HG03571 (cell line): ENCODE data around the gene TCF19.
"Not testable (repeated sequence)": the region's sequence is repeated elsewhere in the genome, so short reads cannot be mapped to it uniquely, and the experiment has no call there.

Source experiments
- ATAC-seq: cut with Tn5 transposase; IDR thresholded peaks from one replicate; pipeline ENCODE4 v1.9.1; 2021; ENCODE audit not compliant: unreplicated experiment

TCF19 gene

DNA sequence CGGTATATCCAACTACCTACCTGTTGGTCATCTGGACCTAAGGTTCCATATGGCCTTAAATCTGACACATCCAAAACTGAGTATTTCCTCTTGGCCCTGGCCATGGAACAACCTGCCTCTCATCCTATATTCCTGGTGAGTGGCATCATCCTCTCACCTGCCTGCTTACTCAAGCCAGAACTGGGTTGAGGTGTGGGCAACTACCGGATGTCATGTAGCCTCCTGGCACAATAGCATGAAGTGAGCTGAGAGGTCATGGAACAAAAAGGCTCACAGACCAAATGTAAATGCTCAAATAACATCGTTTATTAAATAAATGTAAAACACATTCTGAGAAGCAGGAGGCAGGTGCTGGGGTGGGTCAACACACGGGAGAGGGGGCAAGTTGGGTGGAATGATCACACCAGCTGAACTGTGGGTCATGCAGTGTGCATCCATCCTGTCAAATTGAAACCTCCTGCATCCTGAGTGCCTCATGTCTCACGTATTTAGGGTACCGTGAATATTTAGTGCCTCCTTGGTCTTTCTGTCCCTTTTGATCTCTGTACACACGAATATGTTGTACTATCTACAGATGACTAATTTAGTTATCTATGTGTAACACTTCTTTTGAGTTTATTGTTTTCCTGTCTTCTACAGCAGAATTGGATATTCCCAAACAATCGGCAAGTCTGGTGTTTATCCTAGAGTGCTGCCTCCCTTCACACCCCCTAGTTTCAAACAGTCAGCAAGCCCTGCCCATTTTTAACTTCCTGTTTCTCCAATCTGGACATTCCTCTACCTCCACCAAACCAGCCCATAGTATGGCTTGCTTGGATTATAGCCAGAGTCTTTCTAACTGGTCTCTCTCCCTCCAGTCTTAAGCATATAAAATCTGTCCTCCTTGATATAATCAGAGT, 20.0 kb downstream of the TCF19 start:
- ATAC-seq: no peak

DNA sequence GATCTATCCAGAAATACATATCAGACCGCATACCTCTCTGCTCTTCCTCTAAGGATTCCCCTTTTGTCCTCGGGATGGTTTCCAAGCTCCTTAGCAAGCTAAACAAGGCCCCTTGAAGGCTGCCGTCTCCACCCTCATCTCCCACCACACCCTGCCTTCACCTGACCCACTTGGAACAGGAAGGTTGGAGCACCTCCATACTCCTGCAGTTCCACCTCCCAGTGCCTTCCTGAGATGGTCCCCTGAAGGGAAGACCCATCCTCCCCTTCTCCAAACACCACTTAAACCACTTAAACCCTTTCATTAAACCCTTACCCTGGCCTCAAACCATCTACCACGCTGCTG, 20.6 kb downstream of the TCF19 start:
- ATAC-seq: no peak

GRCh38 chr6:31179896-31180295, 21.5 kb downstream of the TCF19 start:
- no peak for ATAC-seq

- no peak for ATAC-seq
Observed at GRCh38 chr6:31180500-31180899, 22.1 kb downstream of the TCF19 start.

- not testable (repeated sequence) for ATAC-seq
Observed at GRCh38 chr6:31183287-31183686, 24.9 kb downstream of the TCF19 start.

- ATAC-seq: not testable (repeated sequence)
Observed at GRCh38 chr6:31183859-31184258, 25.5 kb downstream of the TCF19 start.

GRCh38 chr6:31185695-31186051, 27.3 kb downstream of the TCF19 start:
- ATAC-seq: not testable (repeated sequence)

DNA sequence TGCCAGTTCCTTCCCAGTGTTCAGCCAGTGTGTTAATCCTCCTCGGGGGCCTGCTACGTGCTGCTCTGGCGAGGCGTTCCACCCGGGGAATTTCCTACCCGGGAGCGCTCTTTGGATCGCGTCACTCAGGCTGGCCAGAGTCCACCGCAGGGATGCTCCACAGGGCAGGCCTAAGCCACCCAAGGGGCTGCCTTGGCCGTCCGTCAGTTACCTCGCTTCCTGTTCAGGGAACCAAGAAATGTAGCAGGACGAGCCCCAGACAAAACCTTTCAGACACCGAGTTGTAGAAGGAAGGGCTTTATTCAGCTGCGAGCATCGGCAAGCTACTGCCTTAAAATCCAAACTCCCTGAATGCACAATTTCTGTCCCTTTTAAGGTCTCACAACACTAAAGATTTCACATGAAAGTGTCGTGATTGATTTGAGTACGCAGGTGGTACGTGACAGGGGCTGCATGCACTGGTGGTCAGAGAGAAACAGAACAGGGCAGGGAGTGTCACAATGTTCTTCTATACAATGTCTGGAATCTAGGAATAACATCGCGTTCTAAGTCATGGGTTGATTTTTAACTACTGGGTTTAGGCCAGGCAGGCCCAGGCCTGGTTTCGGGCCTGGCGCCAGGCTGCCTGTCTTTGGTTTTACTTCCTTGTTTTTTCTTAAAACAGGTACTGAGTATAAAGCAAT, 27.8 kb downstream of the TCF19 start:
- ATAC-seq: no peak

DNA sequence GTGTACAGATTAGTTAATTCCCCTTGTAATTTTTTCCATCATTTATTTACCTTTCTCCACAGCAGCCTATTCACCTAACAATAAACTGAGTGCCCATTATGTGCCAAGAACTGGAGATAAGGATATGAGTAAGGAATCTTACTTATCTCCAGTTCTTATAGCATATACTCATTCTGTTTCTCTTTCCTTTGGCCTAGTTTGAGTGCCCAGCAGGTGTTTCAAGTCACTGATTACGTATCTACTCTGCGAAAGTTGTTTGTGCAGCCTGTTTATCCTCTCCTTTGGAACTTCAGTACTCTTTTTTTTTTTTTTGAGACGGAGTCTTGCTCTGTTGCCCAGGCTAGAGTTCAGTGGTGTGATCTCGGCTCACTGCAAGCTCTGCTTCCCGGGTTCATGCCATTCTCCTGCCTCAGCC, 29.4 kb downstream of the TCF19 start:
- ATAC-seq: no peak

GRCh38 chr6:31189223-31189622, 30.8 kb downstream of the TCF19 start:
- not testable (repeated sequence) for ATAC-seq

- ATAC-seq: no peak
Observed at GRCh38 chr6:31190488-31190887, 32.1 kb downstream of the TCF19 start.

DNA sequence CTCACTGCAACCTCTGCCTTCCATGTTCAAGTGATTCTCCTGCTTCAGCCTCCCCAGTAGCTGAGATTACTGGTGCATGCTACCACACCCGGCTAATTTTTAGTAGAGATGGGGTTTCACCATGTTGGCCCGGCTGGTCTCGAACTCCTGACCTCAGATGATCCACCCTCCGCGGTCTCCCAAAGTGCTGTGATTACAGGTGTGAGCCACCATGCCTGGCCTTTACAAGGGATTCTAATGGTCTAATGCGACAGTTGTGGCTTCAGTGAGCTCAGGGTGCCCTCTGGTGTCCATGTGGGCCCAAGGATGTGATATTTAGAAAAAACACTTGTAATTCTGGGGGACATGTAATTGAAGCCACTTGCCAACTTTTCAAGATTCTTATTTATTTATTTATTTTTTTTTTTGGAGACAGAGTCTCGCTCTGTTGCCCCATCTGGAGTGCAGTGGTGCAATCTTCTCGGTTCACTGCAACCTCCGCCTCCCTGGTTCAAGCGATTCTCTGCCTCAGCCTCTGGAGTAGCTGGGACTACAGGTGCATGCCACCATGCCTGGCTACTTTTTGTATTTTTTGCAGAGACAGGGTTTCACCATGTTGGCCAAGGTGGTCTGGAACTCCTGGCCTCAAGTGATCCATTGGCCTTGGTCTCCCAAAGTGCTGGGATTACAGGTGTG, 34.2 kb downstream of the TCF19 start:
- ATAC-seq: not testable (repeated sequence)

DNA sequence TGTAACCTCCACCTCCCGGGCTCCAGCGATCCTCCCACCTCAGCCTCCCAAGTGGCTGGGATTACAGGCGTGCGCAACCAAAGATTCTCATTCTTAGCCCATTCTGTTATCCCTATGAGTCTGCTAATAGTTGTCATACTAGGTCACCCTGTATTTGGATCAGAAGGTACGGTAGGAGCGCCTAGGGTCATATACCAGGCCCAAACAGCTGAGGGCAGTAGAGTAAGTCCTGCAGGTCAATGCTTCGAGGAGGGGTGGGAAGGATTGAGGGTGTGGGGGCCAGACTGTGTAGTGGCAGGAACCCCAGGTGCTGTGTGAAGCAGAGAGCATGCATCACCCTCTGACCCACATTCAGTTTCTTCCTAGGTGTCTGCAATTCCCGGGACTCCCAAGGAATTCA, 34.8 kb downstream of the TCF19 start:
- ATAC-seq: no peak

DNA sequence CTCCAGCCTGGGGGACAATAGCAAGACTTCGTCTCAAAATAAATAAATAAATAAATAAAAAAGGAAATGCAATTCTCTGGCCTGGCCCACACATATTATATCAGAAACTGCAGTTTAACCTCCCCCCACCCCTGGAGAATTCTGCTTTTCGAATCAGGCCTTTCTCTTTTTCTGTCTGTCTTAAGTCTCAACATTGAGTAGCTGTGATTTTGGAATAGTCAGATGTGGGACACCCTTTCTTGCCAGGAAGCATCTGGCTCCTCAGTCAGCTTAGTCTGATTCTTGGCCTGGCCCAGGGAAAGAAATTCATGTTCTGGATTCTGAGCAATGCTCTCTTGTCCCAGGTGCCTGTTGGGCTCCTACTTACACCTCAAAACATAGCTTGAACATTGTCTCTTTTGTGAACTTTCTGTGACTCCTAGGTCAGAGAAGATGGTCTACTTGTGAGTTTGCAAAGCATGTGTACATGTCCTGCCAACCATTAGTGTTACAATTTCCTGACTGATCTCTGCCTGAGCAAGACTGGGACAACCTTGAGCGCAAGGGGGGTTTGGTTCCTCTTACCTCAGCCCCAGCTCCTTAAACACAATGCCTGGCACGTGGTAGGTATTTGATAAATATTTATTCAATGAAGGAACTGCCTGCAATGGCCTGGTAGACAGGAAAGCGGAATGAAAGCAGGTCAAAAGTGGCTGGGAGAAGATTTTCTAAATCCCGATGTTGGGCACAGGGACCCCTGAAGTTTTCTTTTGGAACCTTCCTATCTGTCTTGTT, 35.9 kb downstream of the TCF19 start:
- ATAC-seq: no peak

GRCh38 chr6:31195308-31195979, 37.1 kb downstream of the TCF19 start:
- ATAC-seq: not testable (repeated sequence)

DNA sequence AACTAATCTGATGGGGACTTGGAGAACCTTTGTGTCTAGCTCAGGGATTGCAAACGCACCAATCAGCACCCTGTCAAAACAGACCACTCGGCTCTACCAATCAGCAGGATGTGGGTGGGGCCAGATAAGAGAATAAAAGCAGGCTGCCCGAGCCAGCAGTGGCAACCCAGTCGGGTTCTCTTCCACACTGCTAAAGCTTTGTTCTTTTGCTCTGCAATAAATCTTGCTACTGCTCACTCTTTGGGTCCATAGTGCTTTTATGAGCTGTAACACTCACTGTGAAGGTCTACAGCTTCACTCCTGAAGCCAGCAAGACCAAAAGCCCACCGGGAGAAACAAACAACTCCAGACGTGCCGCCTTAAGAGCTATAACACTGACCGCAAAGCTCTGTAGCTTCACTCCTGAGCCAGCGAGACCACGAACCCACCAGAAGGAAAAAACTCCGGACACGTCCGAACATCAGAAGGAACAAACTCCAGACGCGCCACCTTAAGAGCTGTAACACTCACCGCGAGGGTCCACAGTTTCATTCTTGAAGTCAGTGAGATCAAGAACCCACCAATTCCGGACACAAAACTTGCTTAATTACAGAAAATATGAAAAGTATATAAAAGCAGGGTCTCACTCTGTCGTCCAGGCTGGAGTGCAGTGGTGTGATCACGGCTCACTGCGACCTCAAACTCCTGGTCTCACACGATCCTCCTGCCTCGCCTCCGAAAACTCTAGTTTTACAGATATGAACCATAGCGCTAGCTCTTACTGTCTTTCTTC, 38.0 kb downstream of the TCF19 start:
- not testable (repeated sequence) for ATAC-seq

- peak; percentile 53 for ATAC-seq
Observed at GRCh38 chr6:31197559-31198305, 39.3 kb downstream of the TCF19 start.

DNA sequence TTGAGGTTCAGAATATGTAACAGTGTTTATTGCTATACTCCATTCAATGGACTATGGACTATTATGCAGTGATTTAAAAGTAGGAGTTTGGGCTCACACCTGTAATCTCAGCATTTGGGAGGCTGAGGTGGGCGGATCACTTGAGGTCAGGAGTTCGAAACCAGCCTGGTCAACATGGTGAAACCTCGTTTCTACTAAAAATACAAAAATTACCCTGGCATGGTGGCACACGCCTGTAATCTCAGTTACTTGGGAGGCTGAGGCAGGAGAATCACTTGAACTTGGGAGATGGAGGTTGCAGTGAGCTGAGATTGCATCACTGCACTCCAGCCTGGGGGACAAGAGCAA, 40.7 kb downstream of the TCF19 start:
- ATAC-seq: not testable (repeated sequence)
